Neural cell (in vitro differentiated cells): Measurements from ENCODE around the gene SYCE1L. TPM values are rescaled to one million over a fixed set of nuclear protein-coding genes. Genes with fewer than 3 reads are reported as not detected.

Experiments used
- polyA plus RNA-seq: library from polyadenylated mRNA; depleted of rRNA; stranded (reverse); fragments of >200 nt; gene quantifications from 2 replicates; pipeline ENCODE4 v1.2.3, GENCODE V29; 2014

The SYCE1L gene
- polyA plus RNA-seq, 1 donor from 2014 or later: 1.7 TPM

Other genes starting within 250 kb of the SYCE1L start
- gene MON1B, start 8.2 kb upstream of the SYCE1L start, polyA plus RNA-seq: 11.6 and 12.2 TPM in 2 replicates
- gene ADAMTS18, start 235.6 kb downstream of the SYCE1L start, polyA plus RNA-seq: 0.68 and 1.3 TPM in 2 replicates